GM12873 (cell line): Measurements from ENCODE around the gene MAP7D2.

Experiments
- CTCF ChIP-seq: IDR thresholded peaks from 2 replicates; pipeline ENCODE4 v1.5.1; 2012; ENCODE audit warnings: low read depth, mild to moderate bottlenecking, moderate library complexity, low read length, control low read depth; ENCODE audit not compliant: insufficient read depth; ENCODE audit errors: missing control alignments

Gene MAP7D2

GRCh38 chrX:20015422-20015821 is 101.3 kb downstream of the MAP7D2 start:
- no peak for TF ChIP-seq CTCF

GRCh38 chrX:20011608-20012007 is 105.1 kb downstream of the MAP7D2 start:
- TF ChIP-seq CTCF = no peak

- no peak for TF ChIP-seq CTCF
Measured at GRCh38 chrX:20007962-20008622, 108.6 kb downstream of the MAP7D2 start.

GRCh38 chrX:20005883-20006282 is 110.8 kb downstream of the MAP7D2 start:
- TF ChIP-seq CTCF = no peak

GRCh38 chrX:20001588-20001987 is 115.1 kb downstream of the MAP7D2 start:
- TF ChIP-seq CTCF = no peak

GRCh38 chrX:19991350-19991718 is 125.4 kb downstream of the MAP7D2 start:
- TF ChIP-seq CTCF = no peak

GRCh38 chrX:19990556-19991349 is 126.0 kb downstream of the MAP7D2 start, which contains the start of gene BCLAF3:
Gene BCLAF3 (minus strand): TSS chrX:19991061. CDS start chrX:19970264, 20,797 bp downstream.
- peak; percentile 64 for TF ChIP-seq CTCF
